H9 (cell line): Measurements from ENCODE around the gene ATG5. TPM values are rescaled to one million over a fixed set of nuclear protein-coding genes. Genes with fewer than 3 reads are reported as not detected.

ENCODE experiments used
- DNase-seq: peaks from one replicate; pipeline ENCODE4 v3.0.0-alpha.2; 2017
- H2AFZ ChIP-seq: one replicate; pipeline ENCODE4 v1.6.1; 2013; ENCODE audit warnings: mild to moderate bottlenecking, low read length, control low read depth, moderate library complexity
- H2AK5ac ChIP-seq: 2 replicates; pipeline ENCODE4 v1.6.1; 2013; ENCODE audit warnings: low read length, control low read depth, mixed read lengths; ENCODE audit not compliant: insufficient read length
- H2BK120ac ChIP-seq: one replicate; pipeline ENCODE4 v1.6.1; 2013; ENCODE audit warnings: low read depth, mild to moderate bottlenecking, low read length, control low read depth, inconsistent platforms; ENCODE audit not compliant: poor library complexity, severe bottlenecking
- H2BK12ac ChIP-seq: 2 replicates; pipeline ENCODE4 v1.6.1; 2013; ENCODE audit warnings: low read length, control low read depth, mixed read lengths, low read depth; ENCODE audit not compliant: insufficient read length
- H2BK15ac ChIP-seq: 2 replicates; pipeline ENCODE4 v1.6.1; 2013; ENCODE audit warnings: low read depth, low read length, control low read depth
- H2BK20ac ChIP-seq: one replicate; pipeline ENCODE4 v1.6.1; 2013; ENCODE audit warnings: low read depth, mild to moderate bottlenecking, low read length, control low read depth, inconsistent platforms; ENCODE audit not compliant: poor library complexity, severe bottlenecking
- H2BK5ac ChIP-seq: 2 replicates; pipeline ENCODE4 v1.6.1; 2013; ENCODE audit warnings: low read length, control low read depth, mixed read lengths; ENCODE audit not compliant: insufficient read length
- H3K14ac ChIP-seq: 2 replicates; pipeline ENCODE4 v1.6.1; 2013; ENCODE audit warnings: low read length, control low read depth; ENCODE audit not compliant: insufficient read depth
- H3K18ac ChIP-seq: 2 replicates; pipeline ENCODE4 v1.6.1; 2013; ENCODE audit warnings: low read depth, mild to moderate bottlenecking, mixed read lengths, low read length, control low read depth; ENCODE audit not compliant: insufficient read length
- H3K23ac ChIP-seq: 2 replicates; pipeline ENCODE4 v1.6.1; 2013; ENCODE audit warnings: low read length, control low read depth, mixed read lengths, low read depth; ENCODE audit not compliant: insufficient read length
- H3K23me2 ChIP-seq: 2 replicates; pipeline ENCODE4 v1.6.1; 2013; ENCODE audit warnings: low read depth, mild to moderate bottlenecking, mixed read lengths, low read length, control low read depth; ENCODE audit not compliant: insufficient read length, poor library complexity, severe bottlenecking
- H3K27ac ChIP-seq: 2 replicates; pipeline ENCODE4 v1.5.1; 2013; ENCODE audit warnings: low read length, control low read depth, mixed read lengths, low read depth; ENCODE audit not compliant: insufficient read length
- H3K27me3 ChIP-seq: 2 replicates; pipeline ENCODE4 v1.6.1; 2013; ENCODE audit warnings: low read length, control low read depth, inconsistent platforms; ENCODE audit not compliant: insufficient read depth
- H3K4ac ChIP-seq: 2 replicates; pipeline ENCODE4 v1.6.1; 2013; ENCODE audit warnings: low read depth, mild to moderate bottlenecking, control low read depth, inconsistent platforms, low read length, moderate library complexity
- H3K4me1 ChIP-seq: 2 replicates; pipeline ENCODE4 v1.6.1; 2013; ENCODE audit warnings: low read length, control low read depth, inconsistent platforms; ENCODE audit not compliant: insufficient read depth
- H3K4me2 ChIP-seq: 2 replicates; pipeline ENCODE4 v1.6.1; 2013; ENCODE audit warnings: low read length, control low read depth, mixed read lengths; ENCODE audit not compliant: insufficient read length, insufficient read depth
- H3K56ac ChIP-seq: 2 replicates; pipeline ENCODE4 v1.6.1; 2013; ENCODE audit warnings: low read depth, mild to moderate bottlenecking, mixed read lengths, low read length, control low read depth; ENCODE audit not compliant: insufficient read length
- H3K79me1 ChIP-seq: 2 replicates; pipeline ENCODE4 v1.6.1; 2013; ENCODE audit warnings: low read depth, mild to moderate bottlenecking, moderate library complexity, low read length, control low read depth, inconsistent platforms; ENCODE audit not compliant: insufficient read depth, poor library complexity, severe bottlenecking
- H3K79me2 ChIP-seq: 2 replicates; pipeline ENCODE4 v1.6.1; 2013; ENCODE audit warnings: low read length, control low read depth, inconsistent platforms; ENCODE audit not compliant: insufficient read depth
- H3K9ac ChIP-seq: 2 replicates; pipeline ENCODE4 v1.6.1; 2013; ENCODE audit warnings: low read length, control low read depth, mixed read lengths; ENCODE audit not compliant: insufficient read length; ENCODE audit errors: extremely low read depth
- H3K9me3 ChIP-seq: one replicate; pipeline ENCODE4 v1.6.1; 2013; ENCODE audit warnings: low read depth, low read length, inconsistent platforms; ENCODE audit not compliant: control insufficient read depth
- H3T11ph ChIP-seq: one replicate; pipeline ENCODE4 v1.6.1; 2013; ENCODE audit warnings: mild to moderate bottlenecking, low read length, control low read depth, inconsistent platforms
- H4K20me1 ChIP-seq: one replicate; pipeline ENCODE4 v1.6.1; 2013; ENCODE audit not compliant: control insufficient read depth, insufficient read length, insufficient read depth
- H4K5ac ChIP-seq: 2 replicates; pipeline ENCODE4 v1.6.1; 2013; ENCODE audit warnings: low read depth, mild to moderate bottlenecking, mixed read lengths, low read length, control low read depth; ENCODE audit not compliant: insufficient read length
- H4K8ac ChIP-seq: replicated peaks from 2 replicates; pipeline ENCODE4 v1.6.1; 2013; ENCODE audit warnings: low read length, control low read depth, mixed read lengths, low read depth; ENCODE audit not compliant: insufficient read length
- H4K91ac ChIP-seq: 2 replicates; pipeline ENCODE4 v1.6.1; 2013; ENCODE audit warnings: low read depth, mild to moderate bottlenecking, moderate library complexity, mixed read lengths, low read length, control low read depth; ENCODE audit not compliant: insufficient read length
- H3K27ac Mint-ChIP-seq, 3 experiments: 2 replicates in 2 of 3; 3 replicates in 1 of 3; pipeline ENCODE4 v1.8.0; 2020 to 2021; ENCODE audit warnings: mixed read lengths in 3 of 3, mild to moderate bottlenecking in 1 of 3, moderate library complexity in 1 of 3
- H3K27me3 Mint-ChIP-seq: 2 replicates; pipeline ENCODE4 v1.8.0; 2021; ENCODE audit warnings: low read depth, mild to moderate bottlenecking, moderate library complexity, mixed read lengths
- H3K36me3 Mint-ChIP-seq, 3 experiments: 2 replicates in 2 of 3; 3 replicates in 1 of 3; pipeline ENCODE4 v1.8.0; 2020 to 2021; ENCODE audit warnings: low read depth in 3 of 3, mixed read lengths in 3 of 3; ENCODE audit not compliant: insufficient read depth in 1 of 3
- H3K4me1 Mint-ChIP-seq, 2 experiments: 2 replicates each; pipeline ENCODE4 v1.8.0; 2020; ENCODE audit warnings: mixed read lengths in 2 of 2
- H3K4me3 Mint-ChIP-seq, 2 experiments: 2 replicates in 1 of 2; 3 replicates in 1 of 2; pipeline ENCODE4 v1.8.0; 2020 to 2021; ENCODE audit warnings: mild to moderate bottlenecking in 2 of 2, mixed read lengths in 2 of 2, moderate library complexity in 1 of 2
- H3K9me3 Mint-ChIP-seq, 2 experiments: 2 replicates in 1 of 2; 3 replicates in 1 of 2; pipeline ENCODE4 v1.8.0; 2020; ENCODE audit warnings: mild to moderate bottlenecking in 2 of 2, mixed read lengths in 2 of 2, moderate library complexity in 1 of 2
- CTCF ChIP-seq: fragments of 200-600 bp; sonication (generic); conservative IDR thresholded peaks from 3 replicates; pipeline ENCODE4 v1.8.0; 2021; ENCODE audit warnings: antibody characterized with exemption, mild to moderate bottlenecking
- WGBS: extraction: QIAGEN DNeasy Blood & Tissue Kit; methylation state at CpG from one replicate; pipeline ENCODE4 v1.1.7; 2013; ENCODE audit warnings: missing lambda C conversion rate, low lambda C conversion rate, mixed read lengths; ENCODE audit not compliant: insufficient read length; ENCODE audit errors: extremely low coverage; 5-methylcytosine and 5-hydroxymethylcytosine counted together
- total RNA-seq: library from RNA; stranded (reverse); gene quantifications from 2 replicates; pipeline ENCODE4 v1.2.1, GENCODE V29; 2021

ATG5 gene
- total RNA-seq, 1 experiment from 2014 or later: 36.7 TPM

DNA sequence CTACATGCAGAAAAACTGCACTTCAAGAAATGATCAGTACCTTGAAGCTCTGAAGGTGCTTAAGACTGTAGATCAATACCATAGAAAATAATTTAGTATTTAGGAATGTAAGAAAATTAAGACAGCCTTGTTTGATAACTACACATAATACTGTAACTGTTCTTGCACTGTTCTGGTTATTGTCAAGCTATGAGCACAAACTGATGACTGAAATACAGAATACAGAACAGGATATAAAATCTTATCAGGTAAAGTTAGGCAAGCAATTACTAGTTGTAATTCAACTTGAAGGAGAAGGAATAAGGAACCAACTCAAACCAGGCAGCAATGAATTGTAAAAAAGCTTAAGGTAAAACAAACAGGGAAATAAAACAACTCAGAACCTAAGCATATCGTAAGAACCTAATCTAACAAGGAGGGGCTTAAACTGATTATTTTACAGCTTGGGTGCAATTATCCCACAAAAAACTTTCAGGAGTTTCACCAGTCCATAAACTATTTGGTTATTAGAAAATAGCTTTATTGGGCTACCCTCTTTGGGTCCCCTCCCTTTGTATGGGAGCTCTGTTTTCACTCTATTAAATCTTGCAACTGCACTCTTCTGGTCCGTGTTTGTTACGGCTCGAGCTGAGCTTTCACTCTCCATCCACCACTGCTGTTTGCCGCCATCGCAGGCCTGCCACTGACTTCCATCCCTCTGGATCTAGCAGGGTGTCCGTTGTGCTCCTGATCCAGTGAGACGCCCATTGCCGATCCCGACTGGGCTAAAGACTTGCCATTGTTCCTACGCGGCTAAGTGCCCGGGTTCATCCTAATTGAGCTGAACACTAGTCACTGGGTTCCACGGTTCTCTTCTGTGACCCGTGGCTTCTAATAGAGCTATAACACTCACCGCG lies 97.7 kb downstream of the ATG5 start:
- no peak overlapping the region for H2BK5ac ChIP-seq
- H2BK12ac ChIP-seq: no peak overlapping the region
- no peaks in the 10 kb centered on the region for H3K79me2 ChIP-seq
- no peak overlapping the region for H3K18ac ChIP-seq
- H3K56ac ChIP-seq: no peak overlapping the region
- no peak for TF ChIP-seq CTCF
- H3K79me1 ChIP-seq: no peaks in the 10 kb centered on the region
- 0 out of 4 replicates have a peak, but pooled peaks cover 0 to 4% of the 10 kb centered on the region in 2 experiments for H3K4me1 Mint-ChIP-seq
- no peak overlapping the region for H3K9ac ChIP-seq
- no peak overlapping the region for H3T11ph ChIP-seq
- no peaks in the 10 kb centered on the region for H3K9me3 ChIP-seq
- H3K36me3 Mint-ChIP-seq: peaks cover 18 to 36% (median 26%) of the 10 kb centered on the region in 3 experiments
- no peak overlapping the region for H2AFZ ChIP-seq
- H3K4me3 Mint-ChIP-seq: no peak overlapping the region
- DNase-seq: no peak
- H4K91ac ChIP-seq: no peak overlapping the region
- WGBS: no CpG with 5 or more reads among the region's 17 CpGs
- peaks cover 13 to 14% of the 10 kb centered on the region in 2 experiments for H3K9me3 Mint-ChIP-seq
- H4K5ac ChIP-seq: no peak overlapping the region
- H3K4ac ChIP-seq: no peak overlapping the region
- no peak overlapping the region for H3K4me2 ChIP-seq
- no peaks in the 10 kb centered on the region for H3K23me2 ChIP-seq
- H3K27me3 ChIP-seq: no peaks in the 10 kb centered on the region
- H3K4me1 ChIP-seq: no peaks in the 10 kb centered on the region
- no peak overlapping the region for H3K14ac ChIP-seq
- H4K8ac ChIP-seq: no peak overlapping the region
- H2BK15ac ChIP-seq: no peak overlapping the region
- H3K27me3 Mint-ChIP-seq: no peaks in the 10 kb centered on the region; the same call in 1 of the 2 replicates
- no peak overlapping the region for H2AK5ac ChIP-seq
- H2BK20ac ChIP-seq: no peak overlapping the region
- H3K23ac ChIP-seq: no peak overlapping the region
- no peak overlapping the region for H2BK120ac ChIP-seq
- no peaks in the 10 kb centered on the region for H4K20me1 ChIP-seq
- no peak overlapping the region for H3K27ac ChIP-seq
- no peak overlapping the region for H3K27ac Mint-ChIP-seq
